Tibial nerve (tissue), 4 donors: ENCODE data around the gene FRAS1.

Experiments used
- EP300 ChIP-seq, 2 donors: sonication (generic); formaldehyde crosslinking; IDR thresholded peaks; one replicate each; pipeline ENCODE4 v1.6.1; 2017; ENCODE audit warnings: antibody characterized with exemption in 2 of 2, mild to moderate bottlenecking in 1 of 2
- POLR2A ChIP-seq, 2 donors: fragments of 450-650 bp; IDR thresholded peaks; one replicate each; pipeline ENCODE4 v1.6.1; 2017; ENCODE audit warnings: antibody characterized with exemption in 2 of 2, mild to moderate bottlenecking in 2 of 2, moderate library complexity in 2 of 2
- TF ChIP-seq, protein P1 (sequence below), 5 experiments: fragments of 200-600 bp in 3 of 5; fragments of 450-650 bp in 2 of 5; sonication (generic) in 3 of 5; IDR thresholded peaks; one replicate each; pipeline ENCODE4 v1.5.1; 2016 to 2019; ENCODE audit warnings: antibody characterized with exemption in 5 of 5, mild to moderate bottlenecking in 3 of 5, moderate library complexity in 2 of 5

DNA sequence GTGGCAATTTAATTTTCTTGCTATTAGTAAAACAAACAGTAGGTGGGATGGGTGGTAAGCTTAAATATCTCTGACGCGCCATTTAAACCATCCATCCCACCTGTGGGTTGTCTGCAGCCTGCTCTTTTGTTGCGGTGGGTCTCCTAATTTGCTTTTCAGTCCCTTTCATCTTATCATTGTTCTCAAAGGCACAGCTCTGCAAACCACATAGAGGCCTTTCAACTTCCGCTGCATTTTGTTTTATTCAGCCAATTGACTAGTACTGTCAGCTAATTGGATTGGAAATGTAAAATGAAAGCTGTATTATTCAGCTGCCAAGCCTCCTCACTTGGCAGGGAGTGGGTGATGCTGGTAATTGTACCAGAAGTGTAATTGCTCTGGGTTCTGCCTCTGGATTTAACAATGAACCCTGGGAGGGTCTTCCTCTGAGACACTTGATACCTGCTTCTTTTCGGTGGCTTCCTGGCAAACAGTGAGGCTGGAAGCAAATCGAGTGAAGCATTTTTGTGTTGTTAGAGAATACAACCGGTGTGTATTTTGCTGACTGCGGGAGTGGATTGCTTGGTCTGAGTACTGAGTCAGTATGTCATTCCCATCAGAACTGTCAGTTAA, 165.6 kb downstream of the FRAS1 start:
- TF ChIP-seq, protein P1, sequence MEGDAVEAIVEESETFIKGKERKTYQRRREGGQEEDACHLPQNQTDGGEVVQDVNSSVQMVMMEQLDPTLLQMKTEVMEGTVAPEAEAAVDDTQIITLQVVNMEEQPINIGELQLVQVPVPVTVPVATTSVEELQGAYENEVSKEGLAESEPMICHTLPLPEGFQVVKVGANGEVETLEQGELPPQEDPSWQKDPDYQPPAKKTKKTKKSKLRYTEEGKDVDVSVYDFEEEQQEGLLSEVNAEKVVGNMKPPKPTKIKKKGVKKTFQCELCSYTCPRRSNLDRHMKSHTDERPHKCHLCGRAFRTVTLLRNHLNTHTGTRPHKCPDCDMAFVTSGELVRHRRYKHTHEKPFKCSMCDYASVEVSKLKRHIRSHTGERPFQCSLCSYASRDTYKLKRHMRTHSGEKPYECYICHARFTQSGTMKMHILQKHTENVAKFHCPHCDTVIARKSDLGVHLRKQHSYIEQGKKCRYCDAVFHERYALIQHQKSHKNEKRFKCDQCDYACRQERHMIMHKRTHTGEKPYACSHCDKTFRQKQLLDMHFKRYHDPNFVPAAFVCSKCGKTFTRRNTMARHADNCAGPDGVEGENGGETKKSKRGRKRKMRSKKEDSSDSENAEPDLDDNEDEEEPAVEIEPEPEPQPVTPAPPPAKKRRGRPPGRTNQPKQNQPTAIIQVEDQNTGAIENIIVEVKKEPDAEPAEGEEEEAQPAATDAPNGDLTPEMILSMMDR (IDR thresholded peaks at IDR 0.05), result no peak
- TF ChIP-seq POLR2A (IDR thresholded peaks at IDR 0.05) (no peak), EP300 (IDR thresholded peaks at IDR 0.05) (no peak)
